Kidney capillary endothelial cell (primary cell): ENCODE data around the gene M6PR.
"Not testable (repeated sequence)": the region's sequence is repeated elsewhere in the genome, so short reads cannot be mapped to it uniquely, and the experiment has no call there.

ENCODE experiments used
- DNase-seq: peaks from one replicate; pipeline ENCODE4 v3.0.0-alpha.2; 2018; ENCODE audit warnings: low spot score

Gene M6PR

DNA sequence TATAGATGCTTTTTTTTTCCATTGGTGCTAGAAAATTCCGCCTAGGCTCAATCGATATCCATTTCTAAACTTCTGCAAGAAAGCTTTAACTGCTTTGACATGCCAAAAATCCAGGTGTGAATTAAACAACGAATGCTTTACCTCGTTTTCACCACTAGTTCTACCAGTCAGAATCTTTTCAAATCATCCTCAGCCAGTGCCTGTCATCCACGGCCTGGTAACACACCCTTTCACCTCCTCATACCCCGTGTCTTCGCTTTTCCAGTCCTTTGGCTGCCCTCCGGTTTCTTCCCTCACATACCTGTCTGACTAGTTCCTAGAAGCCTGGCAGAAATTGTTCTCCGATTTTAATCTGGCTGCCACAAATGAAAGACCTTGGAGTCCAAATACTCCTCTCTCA is 36.5 kb downstream of the M6PR start:
- no peak for DNase-seq

DNA sequence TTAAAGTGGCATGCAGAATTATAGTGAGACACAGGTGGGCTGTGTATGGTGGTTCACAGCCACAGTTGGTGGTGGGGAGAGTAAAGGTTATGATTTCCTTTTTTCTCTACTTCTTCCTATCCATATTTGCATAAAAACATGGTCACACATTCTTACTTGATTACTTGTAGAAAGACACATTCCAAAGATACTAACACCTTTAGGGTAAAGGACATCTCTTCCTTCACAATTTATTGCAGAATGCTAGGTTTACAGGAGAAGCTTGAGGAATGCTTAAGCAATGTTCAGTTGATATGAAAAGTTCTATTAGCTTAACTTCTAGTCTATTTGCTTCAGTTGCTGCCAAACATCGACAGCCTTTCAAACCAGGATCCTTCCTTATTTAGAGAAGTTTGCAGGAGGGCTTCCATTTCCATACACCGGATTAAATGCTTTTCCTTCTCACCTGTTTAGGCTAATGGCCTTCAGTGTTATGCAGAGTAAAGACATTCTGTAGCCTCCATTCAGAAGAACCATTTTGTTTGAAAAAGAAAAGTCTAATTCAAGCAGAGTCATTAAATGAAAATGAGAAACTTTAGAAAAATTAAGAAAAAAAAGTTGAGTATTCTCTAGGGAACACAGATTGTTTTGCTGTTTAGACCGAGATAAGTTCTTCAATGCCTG is 37.7 kb downstream of the M6PR start:
- DNase-seq: no peak

DNA sequence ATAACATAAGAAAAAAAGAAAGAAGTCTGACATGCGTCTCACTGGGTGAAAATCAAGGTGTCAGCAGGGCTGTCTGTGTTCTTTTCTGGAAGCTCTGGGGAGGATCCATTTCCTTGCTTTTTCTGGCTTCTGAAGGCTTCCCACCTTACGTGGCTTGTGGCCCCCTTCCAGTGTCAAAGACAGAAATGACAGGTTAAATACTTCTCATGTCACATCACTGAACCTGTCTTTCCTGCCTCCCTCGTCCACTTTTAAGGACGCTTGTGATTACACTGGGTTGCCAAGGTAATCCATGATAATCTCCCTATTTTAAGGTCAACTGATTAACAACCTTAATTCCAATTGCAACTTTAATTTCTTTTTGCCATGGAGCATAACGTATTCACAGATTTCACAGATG is 39.7 kb downstream of the M6PR start:
- DNase-seq: no peak

DNA sequence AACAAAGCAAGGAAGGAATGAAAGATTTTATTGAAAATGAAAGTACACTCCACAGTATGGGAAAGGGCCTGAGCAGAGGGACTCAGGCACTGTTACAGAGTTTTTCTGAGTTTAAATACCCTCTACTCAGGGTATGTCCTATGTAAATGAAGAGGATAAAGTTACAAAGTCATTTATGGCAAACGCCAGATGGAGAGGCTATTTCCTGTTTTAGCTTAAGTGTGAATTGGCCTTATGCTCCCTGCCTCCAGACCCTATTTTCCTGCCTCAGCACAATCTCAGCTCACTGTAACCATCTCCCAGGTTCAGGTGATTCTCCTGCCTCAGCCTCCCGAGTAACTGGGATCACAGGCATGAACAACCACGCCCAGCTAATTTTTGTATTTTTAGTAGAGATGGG is 41.9 kb downstream of the M6PR start:
- no peak for DNase-seq

DNA sequence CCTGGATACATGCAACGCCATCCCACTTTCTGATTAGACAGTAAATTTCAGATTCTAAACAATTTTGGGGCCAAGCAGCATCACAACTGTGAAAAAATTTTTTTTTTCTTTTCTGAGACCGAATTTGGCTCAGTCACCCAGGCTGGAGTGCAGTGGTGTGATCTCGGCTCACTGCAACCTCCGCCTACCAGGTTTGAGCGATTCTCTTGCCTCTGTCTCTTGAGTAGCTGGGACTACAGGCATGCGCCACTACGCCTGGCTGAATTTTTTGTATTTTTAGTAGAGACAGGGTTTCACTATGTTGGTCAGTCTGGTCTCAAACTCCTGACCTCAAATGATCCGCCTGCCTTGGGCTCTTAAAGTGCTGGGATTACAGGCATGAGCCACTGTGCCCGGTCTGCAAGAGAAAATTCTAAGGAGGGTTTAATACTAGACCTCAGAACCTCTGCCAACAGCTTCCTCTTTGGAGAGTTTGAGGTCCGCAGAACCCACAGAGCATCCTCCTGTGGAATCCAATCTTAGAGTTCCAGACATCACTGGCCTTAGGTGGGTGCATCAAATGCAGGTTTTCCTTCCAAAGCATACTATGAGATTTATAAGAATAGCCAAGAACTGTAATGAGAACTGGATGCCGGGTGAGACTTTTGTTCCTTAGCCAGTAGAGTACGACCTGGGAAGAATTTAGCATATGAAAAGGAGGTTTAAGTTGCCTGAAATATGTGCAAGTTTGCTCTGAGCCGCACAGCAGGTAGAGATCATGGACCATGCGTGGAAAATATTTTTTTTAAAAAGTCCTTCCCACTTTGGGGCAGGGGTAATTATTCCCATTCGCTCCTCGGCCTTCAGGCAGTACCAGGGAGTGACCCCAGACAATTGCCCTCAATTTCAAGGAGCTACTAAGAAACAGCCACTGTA is 42.9 kb downstream of the M6PR start:
- DNase-seq: no peak

DNA sequence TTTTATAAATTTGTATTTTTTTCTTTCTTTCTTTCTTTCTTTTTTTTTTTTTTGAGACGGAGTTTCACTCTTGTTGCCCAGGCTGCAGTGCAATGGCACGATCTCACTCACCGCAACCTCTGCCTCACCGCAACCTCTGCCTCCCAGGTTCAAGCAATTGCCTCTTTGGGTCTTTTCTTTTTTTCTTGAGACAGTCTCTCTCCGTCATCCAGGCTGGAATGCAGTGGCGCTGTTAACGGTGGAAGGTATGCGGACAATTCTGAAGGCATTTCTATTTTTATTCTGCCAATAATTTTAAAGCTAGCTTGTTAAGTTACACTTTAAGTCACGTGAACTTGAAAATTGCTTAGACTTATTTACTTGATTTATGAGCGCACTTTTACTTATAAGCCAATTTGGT is 43.9 kb downstream of the M6PR start:
- DNase-seq: no peak

DNA sequence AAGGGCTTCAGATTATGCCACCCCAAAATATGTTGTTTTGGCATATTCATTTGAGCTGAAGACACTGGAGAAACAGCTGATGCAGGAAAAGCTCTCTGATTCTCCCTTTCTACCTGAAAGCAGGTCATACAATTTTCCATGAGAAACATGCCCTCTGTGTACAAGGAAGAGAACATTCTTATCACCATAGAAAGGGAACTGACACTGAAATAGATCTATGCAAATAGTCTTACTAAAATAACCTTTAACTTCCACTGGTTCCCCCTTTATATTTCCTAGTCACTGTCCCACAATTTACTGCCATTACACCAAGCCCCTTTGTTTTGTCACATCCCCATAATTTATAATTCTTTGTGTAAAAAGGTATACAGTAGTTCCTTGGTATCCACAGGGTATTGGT is 44.8 kb downstream of the M6PR start:
- DNase-seq: no peak

DNA sequence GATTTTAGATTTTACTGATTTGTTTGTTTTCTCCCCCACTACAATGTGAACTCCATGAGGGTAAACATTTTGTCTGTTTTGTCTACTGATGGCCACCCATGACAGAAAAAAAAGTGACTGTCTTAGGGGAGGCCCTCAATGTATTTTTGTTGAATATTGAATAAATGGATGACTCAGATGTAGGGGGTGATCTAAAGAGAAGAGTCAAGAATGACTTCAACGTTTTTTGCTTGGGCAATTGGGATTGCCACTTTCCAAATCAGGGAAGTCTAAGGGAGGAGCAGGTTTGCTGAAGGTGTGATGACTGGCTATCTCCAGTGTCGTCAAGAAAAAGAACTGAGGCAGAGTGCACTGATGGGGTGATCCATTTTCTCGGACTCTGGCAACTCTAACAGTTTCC is 45.8 kb downstream of the M6PR start:
- DNase-seq: no peak

DNA sequence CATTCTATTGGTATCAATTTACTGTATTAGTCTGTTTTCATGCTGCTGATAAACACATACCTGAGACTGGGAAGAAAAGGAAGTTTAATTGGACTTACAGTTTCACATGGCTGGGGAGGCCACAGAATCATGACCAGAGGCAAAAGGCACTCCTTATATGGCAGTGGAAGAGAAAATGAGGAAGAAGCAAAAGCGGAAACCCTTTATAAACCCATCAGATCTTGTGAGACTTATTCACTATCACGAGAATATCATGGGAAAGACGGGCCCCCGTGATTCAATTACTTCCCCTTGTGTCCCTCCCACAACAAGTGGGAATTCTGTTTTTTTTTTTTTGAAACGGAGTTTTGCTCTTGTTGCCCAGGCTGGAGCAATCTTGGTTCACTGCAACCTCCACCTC is 46.7 kb downstream of the M6PR start:
- DNase-seq: not testable (repeated sequence)

DNA sequence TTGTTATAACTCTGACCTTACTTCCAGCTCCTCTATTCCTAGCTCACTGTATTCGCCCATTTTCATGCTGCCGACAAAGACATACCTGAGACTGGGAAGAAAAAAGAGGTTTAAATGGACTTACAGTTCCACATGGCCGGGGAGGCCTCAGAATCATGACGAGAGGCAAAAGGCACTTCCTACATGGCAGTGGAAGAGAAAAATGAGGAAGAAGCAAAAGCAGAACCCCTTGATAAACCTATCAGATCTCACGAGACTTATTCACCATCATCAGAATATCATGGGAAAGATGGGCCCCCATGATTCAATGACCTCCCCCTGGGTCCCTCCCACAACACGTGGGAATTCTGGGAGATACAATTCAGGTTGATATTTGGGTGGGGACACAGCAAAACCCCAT is 49.6 kb downstream of the M6PR start:
- DNase-seq: no peak

DNA sequence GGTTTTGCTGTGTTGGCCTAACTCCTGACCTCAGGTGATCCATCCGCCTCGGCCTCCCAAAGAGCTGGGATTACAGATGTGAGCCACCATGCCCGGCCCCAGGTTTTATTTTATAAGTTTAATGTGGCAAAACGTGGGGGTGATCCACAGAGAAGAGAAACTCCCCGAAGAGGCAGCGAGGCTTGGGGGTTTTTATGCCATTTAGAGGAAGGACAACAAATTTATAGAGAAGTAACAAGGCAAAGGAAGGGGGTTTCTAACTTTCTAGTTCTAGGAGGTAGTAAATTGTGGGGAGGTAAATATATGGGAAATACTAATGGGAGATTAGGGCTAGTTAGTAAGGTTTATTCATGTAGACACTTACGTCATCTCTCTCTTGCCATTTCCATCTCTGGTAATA is 52.4 kb downstream of the M6PR start:
- DNase-seq: no peak

DNA sequence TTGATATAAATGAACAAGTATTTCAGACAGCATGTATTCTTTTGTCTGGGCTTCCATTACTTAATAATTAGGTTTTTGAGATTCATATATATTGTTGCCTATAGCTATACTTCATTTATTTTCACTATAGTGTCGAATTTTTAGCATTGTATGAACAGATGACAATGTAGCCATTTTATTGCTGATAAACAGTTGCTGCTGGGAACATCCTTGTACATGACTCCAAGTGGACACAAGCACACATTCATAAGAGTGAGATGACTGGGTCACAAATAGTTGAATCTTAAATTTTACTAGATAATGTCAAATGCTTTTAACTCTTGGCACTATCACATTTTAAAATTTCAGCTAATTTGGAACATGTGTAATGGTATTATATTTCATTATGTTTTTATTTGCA is 54.5 kb downstream of the M6PR start:
- DNase-seq: no peak

DNA sequence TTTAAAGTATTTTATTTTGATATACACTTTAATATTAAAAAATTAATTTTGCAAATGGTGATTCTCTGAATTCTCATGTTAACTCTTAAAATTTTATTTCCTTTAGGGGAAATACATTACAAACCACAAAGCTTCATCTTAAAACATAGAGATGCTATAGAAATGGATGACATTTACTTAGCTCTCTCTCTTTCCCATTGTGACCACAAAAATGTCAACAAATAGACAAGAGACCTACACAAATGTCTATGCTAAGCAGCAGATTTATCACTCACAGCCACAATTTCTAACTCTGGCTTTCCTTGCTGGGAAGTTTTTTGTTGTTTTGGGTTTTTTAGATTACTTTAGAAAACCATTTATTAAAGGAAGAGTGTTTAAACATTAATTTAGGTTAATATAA is 55.1 kb downstream of the M6PR start:
- no peak for DNase-seq

DNA sequence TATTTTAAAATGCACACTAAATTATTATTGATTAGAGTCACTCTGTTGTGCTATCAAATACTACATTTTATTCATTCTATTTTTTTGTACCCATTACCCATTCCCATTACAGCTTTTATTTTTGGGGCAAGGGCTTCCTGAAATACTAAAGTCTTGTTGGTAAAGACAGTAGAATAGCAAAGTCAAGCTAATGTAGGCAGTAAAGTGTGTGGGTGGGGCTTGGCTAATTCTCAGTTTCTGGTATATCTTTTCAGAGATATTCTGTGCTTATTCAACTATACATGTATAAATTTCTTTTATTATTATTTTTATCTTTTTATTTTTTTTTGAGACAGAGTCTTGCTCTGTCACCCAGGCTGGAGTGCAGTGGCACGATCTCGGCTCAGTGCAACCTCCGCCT is 57.5 kb downstream of the M6PR start:
- DNase-seq: no peak
